Measurements from ENCODE around the gene NCOA6. TPM values are rescaled to one million over a fixed set of nuclear protein-coding genes. Genes with fewer than 3 reads are reported as not detected.
A peak's percentile ranks its signal among the peaks of the same experiment; 100 is the strongest.
"Not testable (repeated sequence)": the region's sequence is repeated elsewhere in the genome, so short reads cannot be mapped to it uniquely, and the experiment has no call there.

NCOA6 gene
- polyA plus RNA-seq, 4 donors = 41.5 to 54.6 (median 50.6) TPM

- DNase-seq (ENCODE audit: low read depth in 4 of 4, low spot score in 3 of 4) = no peak
These were observed 6.5 kb upstream of the NCOA6 start for GRCh38 chr20:34831936-34832335.

GRCh38 chr20:34829191-34829590, 3.7 kb upstream of the NCOA6 start:
- DNase-seq (ENCODE audit: low read depth in 4 of 4, low spot score in 3 of 4) = no peak

GRCh38 chr20:34824806-34825529, 483 bp downstream of the NCOA6 start:
- peak; percentile 11 to 31 (median 17) for DNase-seq (ENCODE audit: low read depth in 4 of 4, low spot score in 3 of 4)

- peak; percentile 22 to 48 (median 34) for DNase-seq (ENCODE audit: low read depth in 4 of 4, low spot score in 3 of 4)
These were observed 1.0 kb downstream of the NCOA6 start for GRCh38 chr20:34824452-34824805.

GRCh38 chr20:34824026-34824425, 1.4 kb downstream of the NCOA6 start:
- DNase-seq (ENCODE audit: low read depth in 4 of 4, low spot score in 3 of 4) = no peak

GRCh38 chr20:34820805-34821578, 4.5 kb downstream of the NCOA6 start:
- DNase-seq (ENCODE audit: low read depth in 4 of 4, low spot score in 3 of 4) = no peak

- DNase-seq (ENCODE audit: low read depth in 4 of 4, low spot score in 3 of 4) = no peak
These were observed 7.7 kb downstream of the NCOA6 start for GRCh38 chr20:34817801-34818200.

GRCh38 chr20:34817072-34817471, 8.4 kb downstream of the NCOA6 start:
- no peak for DNase-seq (ENCODE audit: low read depth in 4 of 4, low spot score in 3 of 4)

- no peak for DNase-seq (ENCODE audit: low read depth in 4 of 4, low spot score in 3 of 4)
These were observed 9.8 kb downstream of the NCOA6 start for GRCh38 chr20:34815636-34816035.

- no peak for DNase-seq (ENCODE audit: low read depth in 4 of 4, low spot score in 3 of 4)
These were observed 16.9 kb downstream of the NCOA6 start for GRCh38 chr20:34808583-34808982.

- DNase-seq (ENCODE audit: low read depth in 4 of 4, low spot score in 3 of 4) = not testable (repeated sequence)
These were observed 17.4 kb downstream of the NCOA6 start for GRCh38 chr20:34807944-34808465.

GRCh38 chr20:34806255-34806654, 19.2 kb downstream of the NCOA6 start:
- DNase-seq (ENCODE audit: low read depth in 4 of 4, low spot score in 3 of 4) = no peak

GRCh38 chr20:34798871-34799270, 26.6 kb downstream of the NCOA6 start:
- DNase-seq (ENCODE audit: low read depth in 4 of 4, low spot score in 3 of 4) = no peak

GRCh38 chr20:34798328-34798727, 27.1 kb downstream of the NCOA6 start:
- no peak for DNase-seq (ENCODE audit: low read depth in 4 of 4, low spot score in 3 of 4)

- DNase-seq (ENCODE audit: low read depth in 4 of 4, low spot score in 3 of 4) = no peak
These were observed 28.1 kb downstream of the NCOA6 start for GRCh38 chr20:34797012-34797995.

- no peak for DNase-seq (ENCODE audit: low read depth in 4 of 4, low spot score in 3 of 4)
These were observed 31.4 kb downstream of the NCOA6 start for GRCh38 chr20:34794006-34794585.

- DNase-seq (ENCODE audit: low read depth in 4 of 4, low spot score in 3 of 4) = no peak
These were observed 32.6 kb downstream of the NCOA6 start for GRCh38 chr20:34792687-34793363.

GRCh38 chr20:34791289-34792020, 34.0 kb downstream of the NCOA6 start:
- no peak for DNase-seq (ENCODE audit: low read depth in 4 of 4, low spot score in 3 of 4)

GRCh38 chr20:34781220-34781619, 44.2 kb downstream of the NCOA6 start:
- no peak for DNase-seq (ENCODE audit: low read depth in 4 of 4, low spot score in 3 of 4)

Data from left renal pelvis (tissue), 4 donors.